Stimulated activated naive CD4-positive, alpha-beta T cell treated with Interleukin-2 at 50 U/mL for 16 hours (primary cell): ENCODE results near the gene EEF2KMT.
"Not testable (repeated sequence)": the region's sequence is repeated elsewhere in the genome, so short reads cannot be mapped to it uniquely, and the experiment has no call there.

Source experiments
- DNase-seq: peaks from one replicate; lab custom pipeline; 2025; lab: John Stamatoyannopoulos, UW

EEF2KMT gene

DNA sequence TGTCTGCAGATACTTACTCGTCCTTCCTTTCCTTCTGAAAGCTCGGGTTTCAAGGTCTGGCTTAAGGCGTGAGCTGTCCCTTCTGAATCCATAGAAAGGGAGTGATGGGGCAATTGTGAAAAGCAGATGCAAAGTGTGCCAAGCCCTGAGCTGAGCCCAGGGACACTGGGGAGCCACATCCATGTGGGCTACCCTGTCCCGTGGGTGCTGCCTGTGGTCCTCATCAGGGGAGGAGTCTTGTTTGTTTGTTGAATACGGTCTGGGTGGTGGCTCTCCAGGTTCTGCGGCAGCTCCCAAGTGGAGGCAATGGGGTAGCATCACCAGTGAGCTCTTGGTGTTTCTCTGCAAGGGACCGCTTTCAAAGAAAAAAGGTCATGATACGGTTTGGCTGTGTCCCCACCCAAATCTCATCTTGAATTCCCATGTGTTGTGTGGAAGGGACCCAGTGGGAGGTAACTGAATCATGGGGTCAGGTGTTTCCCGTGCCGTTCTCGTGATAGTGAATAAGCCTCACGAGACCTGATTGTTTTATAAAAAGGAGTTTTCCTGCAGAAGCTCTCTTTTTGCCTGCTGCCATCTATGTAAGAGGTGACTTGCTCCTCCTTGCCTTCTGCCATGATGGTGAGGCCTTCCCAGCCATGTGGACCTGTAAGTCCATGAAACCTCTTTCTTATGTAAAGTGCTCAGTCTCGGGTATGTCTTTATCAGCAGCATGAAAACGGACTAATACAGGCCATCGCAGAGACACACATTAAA is 27.0 kb downstream of the EEF2KMT start:
- DNase-seq: no peak

- no peak for DNase-seq
These were observed 27.7 kb downstream of the EEF2KMT start for GRCh38 chr16:5069854-5070253.

- no peak for DNase-seq
These were observed 28.5 kb downstream of the EEF2KMT start for GRCh38 chr16:5069048-5069447.

DNA sequence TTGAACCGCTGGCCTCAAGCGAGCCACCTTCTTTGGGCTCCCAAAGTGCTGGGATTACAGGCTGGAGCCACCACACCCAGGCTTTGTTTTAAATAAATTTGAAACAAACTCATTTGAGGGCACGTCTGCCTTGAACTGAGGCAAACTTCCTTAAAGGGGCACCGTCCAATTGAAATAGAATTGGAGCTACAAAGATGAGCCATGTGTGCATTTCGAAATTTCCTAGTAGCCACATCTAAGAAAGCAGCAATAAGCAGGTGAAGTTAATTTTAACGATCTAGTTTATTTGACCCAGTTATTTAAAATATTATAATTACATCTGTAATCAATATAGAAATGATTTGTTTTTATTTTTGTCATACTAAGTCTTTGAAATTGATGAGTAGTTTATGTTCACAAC is 31.1 kb downstream of the EEF2KMT start:
- no peak for DNase-seq

- no peak for DNase-seq
These were observed 31.8 kb downstream of the EEF2KMT start, which contains the start of gene C16orf89 for GRCh38 chr16:5065813-5066212. TSS of gene C16orf89 (minus strand) at chr16:5065956. CDS start at chr16:5065908, 48 bp downstream.

GRCh38 chr16:5065326-5065725 is 32.3 kb downstream of the EEF2KMT start:
- no peak for DNase-seq

- DNase-seq: no peak
These were observed 32.7 kb downstream of the EEF2KMT start for GRCh38 chr16:5064915-5065314.

DNA sequence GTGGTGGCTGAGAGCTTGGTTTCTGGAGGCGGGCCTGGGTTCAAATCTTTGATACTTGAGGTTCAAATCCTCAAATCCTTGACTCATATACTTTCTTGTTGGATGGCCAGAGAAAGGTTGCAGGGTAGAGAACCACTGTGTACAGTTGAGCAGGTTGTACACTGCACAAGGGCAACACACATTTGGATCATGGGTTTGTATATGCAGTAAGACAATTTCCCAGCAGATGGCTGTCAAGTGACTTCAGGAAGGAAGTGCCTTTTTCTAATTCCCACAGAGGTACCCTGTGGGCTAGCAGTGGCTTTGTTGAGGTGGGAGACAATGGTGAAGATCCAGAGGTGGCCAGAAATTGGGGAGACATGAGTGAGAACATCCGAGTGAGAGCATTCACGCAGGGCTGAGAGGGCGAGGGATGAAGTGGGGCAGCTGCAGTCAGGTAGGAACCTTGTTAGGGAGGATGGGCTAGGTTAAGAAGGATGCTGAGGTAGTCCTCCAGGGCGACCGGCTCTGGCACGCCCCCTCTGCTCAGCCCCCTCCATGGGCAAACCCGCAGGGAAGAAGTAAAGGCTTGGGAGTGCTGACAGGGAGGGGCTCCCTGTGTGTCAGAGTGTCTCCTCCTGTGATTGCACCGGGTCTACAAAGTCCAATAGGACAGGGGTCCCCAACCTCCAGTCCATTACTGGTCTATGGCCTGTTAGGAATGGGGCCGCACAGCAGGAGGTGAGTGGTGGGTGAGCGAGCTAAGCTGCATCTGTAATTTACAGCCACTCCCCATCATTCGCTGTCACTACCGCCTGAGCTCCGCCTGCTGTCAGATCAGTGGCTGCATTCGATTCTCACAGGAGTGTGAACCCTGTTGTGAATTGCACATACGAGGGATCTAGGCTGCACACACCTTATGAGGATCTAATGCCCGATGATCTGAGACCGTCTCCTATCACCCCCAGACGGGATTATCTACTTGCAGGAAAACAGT is 34.5 kb downstream of the EEF2KMT start:
- no peak for DNase-seq

GRCh38 chr16:5062051-5062450 is 35.5 kb downstream of the EEF2KMT start:
- DNase-seq: no peak

- DNase-seq: no peak
These were observed 37.4 kb downstream of the EEF2KMT start for GRCh38 chr16:5060073-5060641.

GRCh38 chr16:5059386-5060072 is 38.1 kb downstream of the EEF2KMT start:
- no peak for DNase-seq

DNA sequence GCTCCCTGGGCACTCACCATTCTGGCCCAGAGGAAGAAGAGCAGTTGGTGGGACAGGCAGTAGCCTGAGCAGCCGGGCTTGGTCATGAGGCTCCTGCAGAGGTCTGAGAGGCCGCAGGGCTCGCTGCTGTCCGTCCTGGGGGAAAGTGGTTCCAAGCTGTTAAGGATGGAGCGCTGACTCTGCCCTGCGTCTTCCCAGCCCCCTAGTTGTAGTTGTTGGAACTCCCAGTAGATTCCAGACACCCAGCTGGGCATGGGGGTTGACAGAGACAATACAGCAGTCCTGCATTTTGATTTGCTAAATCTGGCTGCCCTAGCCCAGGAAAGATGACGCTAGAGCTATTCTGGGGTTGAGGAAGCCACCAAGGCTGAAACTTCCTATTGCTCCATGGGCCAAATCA is 39.1 kb downstream of the EEF2KMT start:
- no peak for DNase-seq

DNA sequence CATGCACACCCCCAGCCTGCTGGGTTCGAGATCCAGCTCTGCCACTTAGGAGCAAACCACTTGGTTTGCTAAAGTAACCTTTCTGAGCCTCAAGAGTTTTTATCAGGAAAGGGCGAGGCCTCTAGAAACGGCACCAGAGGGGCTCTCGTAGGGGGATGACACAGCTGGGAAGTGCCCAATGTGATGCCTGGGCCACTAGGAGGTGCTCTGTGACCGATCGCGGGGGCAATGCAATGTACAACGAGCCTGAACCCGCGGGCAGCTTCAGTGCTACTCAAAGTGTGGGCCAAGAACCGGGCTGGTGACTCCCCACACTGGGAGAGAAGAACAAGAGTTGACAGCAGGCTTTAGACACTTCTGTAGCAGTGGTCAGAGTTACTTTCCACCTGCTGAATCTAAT is 41.2 kb downstream of the EEF2KMT start:
- DNase-seq: peak; percentile 16

- DNase-seq: no peak
These were observed 42.4 kb downstream of the EEF2KMT start for GRCh38 chr16:5054876-5055865.

DNA sequence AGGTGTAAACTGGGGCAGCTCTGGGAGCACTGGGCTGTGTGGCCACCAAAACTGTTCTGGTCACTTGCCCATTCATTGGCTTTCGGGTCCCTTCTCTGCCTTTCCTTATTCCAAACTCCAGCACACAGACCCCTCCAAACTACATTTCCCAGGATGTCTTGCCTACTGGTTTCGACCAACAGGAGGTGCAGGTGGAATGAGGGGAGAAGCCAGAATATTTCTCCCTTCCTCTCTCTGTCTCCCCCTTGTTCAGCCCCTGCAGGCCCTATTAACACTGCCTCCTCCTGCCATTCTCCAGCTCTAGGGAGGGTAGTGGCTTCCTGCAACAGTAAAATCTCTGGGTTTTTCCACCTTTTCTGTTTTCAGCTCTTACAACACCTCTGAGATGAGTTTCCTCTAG is 50.7 kb downstream of the EEF2KMT start:
- DNase-seq: no peak

DNA sequence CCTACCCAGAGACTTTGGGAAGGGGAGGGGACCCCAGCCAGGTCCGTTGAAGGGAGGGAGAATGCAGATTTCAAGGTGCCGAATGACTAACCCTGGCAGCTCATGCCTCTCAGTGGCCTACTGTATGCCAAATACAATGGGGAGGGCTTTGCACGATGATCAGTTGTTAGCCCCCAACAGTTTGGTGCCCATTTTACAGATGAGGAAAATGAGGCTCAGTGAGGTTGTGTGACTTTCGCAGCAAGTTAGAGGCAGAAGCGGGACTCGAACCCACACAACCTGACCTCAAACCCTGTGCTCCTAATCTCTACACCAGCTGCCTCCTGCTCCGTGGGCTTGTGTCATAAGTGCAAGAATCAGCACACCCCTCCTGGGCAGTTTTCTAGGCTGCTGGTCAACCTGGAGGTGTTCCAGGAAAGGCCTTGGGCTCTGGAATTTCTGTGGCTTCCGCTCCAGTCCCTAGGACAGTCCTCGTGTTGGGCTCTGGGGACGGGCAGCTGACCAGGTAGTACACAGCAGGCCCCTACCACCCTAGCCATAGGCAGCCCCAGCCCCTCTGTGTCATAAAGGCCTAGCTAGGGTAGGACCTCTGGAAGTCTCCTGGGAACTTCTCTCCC is 52.0 kb downstream of the EEF2KMT start:
- no peak for DNase-seq

DNA sequence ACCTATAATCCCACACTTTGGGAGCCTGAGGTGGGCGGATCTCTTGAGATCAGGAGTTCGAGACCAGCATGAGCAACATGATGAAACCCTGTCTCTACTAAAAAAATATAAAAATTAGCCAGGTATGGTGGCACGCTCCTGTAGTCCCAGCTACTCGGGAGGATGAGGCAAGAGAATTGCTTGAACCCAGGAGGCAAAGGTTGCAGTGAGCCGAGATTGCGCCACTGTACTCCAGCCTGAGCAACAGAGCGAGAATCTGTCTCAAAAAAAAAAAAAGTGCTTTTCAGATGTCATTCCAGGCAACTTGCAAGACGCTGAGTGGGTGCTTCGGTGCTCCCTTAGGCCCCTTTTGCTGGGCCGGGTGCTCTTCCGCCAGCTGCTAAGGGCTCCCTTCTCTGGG is 53.0 kb downstream of the EEF2KMT start:
- not testable (repeated sequence) for DNase-seq

DNA sequence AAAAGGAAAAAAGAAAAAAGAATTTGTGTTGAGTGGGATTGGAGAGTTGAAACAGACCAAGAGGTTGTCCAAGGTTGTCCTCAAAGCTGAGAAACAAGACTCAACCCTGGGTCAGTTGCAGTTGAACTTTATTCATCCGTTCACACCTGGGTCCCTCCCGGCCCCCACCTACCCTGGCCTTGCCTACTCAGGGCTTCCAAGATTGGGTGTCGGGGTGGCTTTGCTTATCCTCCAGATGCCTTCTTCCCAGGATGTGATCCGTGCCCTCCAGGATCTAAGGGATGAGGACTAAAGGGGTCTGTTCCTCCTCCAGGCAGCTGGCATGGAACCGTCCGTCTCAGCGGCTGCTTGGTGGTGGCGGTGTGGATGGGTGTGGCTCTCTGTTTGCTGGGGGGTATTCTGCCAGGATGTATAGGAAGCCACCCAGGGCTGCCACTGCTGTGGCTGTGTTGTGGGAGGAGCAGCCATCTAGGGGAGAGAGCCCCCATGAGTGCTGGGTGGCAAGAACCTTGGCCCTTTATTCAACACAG is 53.5 kb downstream of the EEF2KMT start:
- no peak for DNase-seq

DNA sequence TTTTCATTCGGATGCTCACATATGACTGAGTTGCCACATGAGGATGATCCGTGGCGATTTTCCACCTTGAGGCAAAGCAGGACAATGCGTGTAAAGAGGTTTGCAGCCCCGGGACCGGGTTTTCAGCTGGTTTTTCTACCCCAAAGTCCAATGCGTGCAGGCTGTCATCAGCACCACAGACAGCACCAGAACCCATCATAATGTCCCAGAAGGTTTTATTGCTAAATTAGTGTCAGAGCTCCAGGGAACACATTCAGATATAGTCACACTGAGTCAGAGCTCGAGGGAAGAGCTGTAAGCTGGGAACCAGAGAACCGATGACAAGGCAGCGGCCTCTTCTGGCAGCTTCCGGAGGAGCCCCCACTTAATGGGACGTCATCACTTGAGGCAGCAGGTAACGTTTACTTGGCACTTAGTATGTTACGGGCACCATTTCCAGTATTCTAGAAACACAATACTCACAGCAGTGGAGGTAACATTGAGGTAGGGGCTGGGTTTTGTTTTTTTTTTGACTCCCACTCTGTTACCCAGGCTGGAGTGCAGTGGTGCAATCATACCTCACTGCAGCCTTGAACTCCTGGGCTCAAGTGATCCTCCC is 54.9 kb downstream of the EEF2KMT start:
- no peak for DNase-seq
